Measurements from ENCODE around the gene CBLL1.

CBLL1 gene

GRCh38 chr7:107728276-107728675 lies 15.7 kb upstream of the CBLL1 start:
- in situ Hi-C loops (cut with MboI; ENCODE audit: low sequenced_read_pairs): loop anchor here (10.0 to 25.0 kb wide), 2 partner anchors 143 to 541 kb away; partner anchors contain the start of gene BCAP29

GRCh38 chr7:107742678-107743566 lies 1.0 kb upstream of the CBLL1 start:
- in situ Hi-C loops (cut with MboI; ENCODE audit: low sequenced_read_pairs): loop anchor here (25.0 kb wide), 1 partner anchor 556 kb away; no protein-coding TSS in a partner anchor

- in situ Hi-C loops (cut with MboI; ENCODE audit: low sequenced_read_pairs): loop anchor here (25.0 kb wide), 1 partner anchor 557 kb away; no protein-coding TSS in a partner anchor
These were observed 406 bp downstream of the CBLL1 start for GRCh38 chr7:107744345-107744750.

- in situ Hi-C loops (cut with MboI; ENCODE audit: low sequenced_read_pairs): loop anchor here (25.0 kb wide), 1 partner anchor 559 kb away; no protein-coding TSS in a partner anchor
These were observed 2.1 kb downstream of the CBLL1 start for GRCh38 chr7:107746006-107746405.

- in situ Hi-C loops (cut with MboI; ENCODE audit: low sequenced_read_pairs): no loop called here
These were observed 7.2 kb downstream of the CBLL1 start for GRCh38 chr7:107751113-107751512.

GRCh38 chr7:107754642-107755041 lies 10.7 kb downstream of the CBLL1 start:
- in situ Hi-C loops (cut with MboI; ENCODE audit: low sequenced_read_pairs): no loop called here

GRCh38 chr7:107758667-107759066 lies 14.7 kb downstream of the CBLL1 start:
- in situ Hi-C loops (cut with MboI; ENCODE audit: low sequenced_read_pairs): no loop called here

GRCh38 chr7:107767391-107767790 lies 23.4 kb downstream of the CBLL1 start:
- in situ Hi-C loops (cut with MboI; ENCODE audit: low sequenced_read_pairs): no loop called here

- in situ Hi-C loops (cut with MboI; ENCODE audit: low sequenced_read_pairs): no loop called here
These were observed 24.3 kb downstream of the CBLL1 start for GRCh38 chr7:107768263-107768662.

GRCh38 chr7:107773027-107773426 lies 29.1 kb downstream of the CBLL1 start:
- in situ Hi-C loops (cut with MboI; ENCODE audit: low sequenced_read_pairs): no loop called here

GRCh38 chr7:107777702-107778101 lies 33.8 kb downstream of the CBLL1 start:
- in situ Hi-C loops (cut with MboI; ENCODE audit: low sequenced_read_pairs): no loop called here

GRCh38 chr7:107778283-107778682 lies 34.3 kb downstream of the CBLL1 start:
- in situ Hi-C loops (cut with MboI; ENCODE audit: low sequenced_read_pairs): no loop called here

GRCh38 chr7:107779647-107780099 lies 35.7 kb downstream of the CBLL1 start:
- in situ Hi-C loops (cut with MboI; ENCODE audit: low sequenced_read_pairs): no loop called here

GRCh38 chr7:107782374-107782773 lies 38.4 kb downstream of the CBLL1 start:
- in situ Hi-C loops (cut with MboI; ENCODE audit: low sequenced_read_pairs): no loop called here

- in situ Hi-C loops (cut with MboI; ENCODE audit: low sequenced_read_pairs): no loop called here
These were observed 39.7 kb downstream of the CBLL1 start for GRCh38 chr7:107783648-107784047.

GRCh38 chr7:107785170-107785569 lies 41.2 kb downstream of the CBLL1 start:
- in situ Hi-C loops (cut with MboI; ENCODE audit: low sequenced_read_pairs): no loop called here

- in situ Hi-C loops (cut with MboI; ENCODE audit: low sequenced_read_pairs): no loop called here
These were observed 42.0 kb downstream of the CBLL1 start for GRCh38 chr7:107785926-107786325.

GRCh38 chr7:107788216-107788615 lies 44.3 kb downstream of the CBLL1 start:
- in situ Hi-C loops (cut with MboI; ENCODE audit: low sequenced_read_pairs): no loop called here

- in situ Hi-C loops (cut with MboI; ENCODE audit: low sequenced_read_pairs): no loop called here
These were observed 44.7 kb downstream of the CBLL1 start for GRCh38 chr7:107788662-107789061.

GRCh38 chr7:107789647-107790046 lies 45.7 kb downstream of the CBLL1 start:
- in situ Hi-C loops (cut with MboI; ENCODE audit: low sequenced_read_pairs): no loop called here

GRCh38 chr7:107792364-107792763 lies 48.4 kb downstream of the CBLL1 start:
- in situ Hi-C loops (cut with MboI; ENCODE audit: low sequenced_read_pairs): no loop called here

- in situ Hi-C loops (cut with MboI; ENCODE audit: low sequenced_read_pairs): no loop called here
These were observed 55.8 kb downstream of the CBLL1 start for GRCh38 chr7:107799647-107800264.
